NT2/D1 (cell line): Measurements from ENCODE around the gene BANP.

Source experiments
- SUZ12 ChIP-seq: IDR thresholded peaks from 2 replicates; pipeline ENCODE4 v1.6.1; 2011; ENCODE audit not compliant: insufficient read length, insufficient read depth; ENCODE audit errors: extremely low read depth
- ZNF274 ChIP-seq: IDR thresholded peaks from 2 replicates; pipeline ENCODE4 v1.6.1; 2011; ENCODE audit warnings: mild to moderate bottlenecking, low read depth, low read length

DNA sequence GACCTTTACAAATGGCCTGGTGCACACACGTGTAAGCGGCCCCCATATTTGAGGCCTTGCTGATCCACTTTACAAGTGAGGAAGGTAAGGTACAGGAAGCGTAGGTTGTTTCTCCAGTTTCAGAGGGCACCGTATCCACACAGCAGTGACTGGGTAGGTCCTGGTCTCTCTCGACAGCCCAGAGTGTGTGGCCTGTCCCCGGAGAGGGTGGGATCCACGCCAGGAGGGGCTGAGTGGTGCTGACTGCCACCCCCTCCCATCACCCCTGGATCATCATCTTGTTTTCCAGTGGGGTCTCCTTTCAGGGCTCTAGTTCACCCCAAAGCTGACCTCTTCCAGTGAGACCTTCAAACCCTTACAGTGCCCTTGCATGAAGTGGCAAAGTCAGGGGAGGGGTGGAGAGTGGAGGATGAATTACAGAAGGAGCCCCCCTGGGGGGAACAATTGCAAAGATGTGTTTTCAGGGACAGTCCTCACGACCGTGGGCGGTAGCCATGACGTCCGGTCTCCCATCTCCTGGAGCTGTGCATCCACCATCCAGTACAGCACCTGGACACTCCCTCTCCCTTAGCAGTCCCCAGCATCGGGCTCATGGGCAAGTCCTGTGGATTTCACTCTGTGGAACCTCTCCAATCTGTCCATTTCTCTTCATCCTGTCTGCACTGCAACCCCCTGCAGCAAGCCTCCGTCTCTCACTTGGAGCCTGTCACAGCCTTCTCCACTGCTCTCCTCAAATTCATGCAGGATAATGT is 4.5 kb upstream of the BANP start:
- TF ChIP-seq ZNF274: no peak
- TF ChIP-seq SUZ12: no peak
